Measurements from ENCODE around the gene AUTS2. TPM values are rescaled to one million over a fixed set of nuclear protein-coding genes. Genes with fewer than 3 reads are reported as not detected.

Gene AUTS2
- total RNA-seq, 3 donors from 2014 or later, result 31.5 to 94.3 (median 81.3) TPM

- Histone ChIP-seq H3K4me1 (no peaks in the 10 kb centered on the region), H3K27me3 (no peaks in the 10 kb centered on the region), H3K36me3 (peaks cover 7% of the 10 kb centered on the region), H3K9me3 (no peaks in the 10 kb centered on the region), H3K27ac (no peak overlapping the region), H3K4me3 (no peak overlapping the region)
- no peak for DNase-seq (ENCODE audit: low spot score in 2 of 2)
- intact Hi-C loops (cut with DNase I; ENCODE audit: low total_unique reads), result no loop called here
- TF ChIP-seq CTCF (IDR thresholded peaks at IDR 0.05) (no peak), POLR2A (IDR thresholded peaks at IDR 0.05) (no peak)
Measured at GRCh38 chr7:70790215-70791073, 1192.2 kb downstream of the AUTS2 start.

GRCh38 chr7:70791341-70791740 is 1193.1 kb downstream of the AUTS2 start:
- no peak overlapping the region for H3K27ac ChIP-seq
- no peak overlapping the region for H3K4me3 ChIP-seq
- no peaks in the 10 kb centered on the region for H3K9me3 ChIP-seq
- no peaks in the 10 kb centered on the region for H3K36me3 ChIP-seq
- no peaks in the 10 kb centered on the region for H3K27me3 ChIP-seq
- intact Hi-C loops (cut with DNase I; ENCODE audit: low total_unique reads), result no loop called here
- no peak for TF ChIP-seq POLR2A (IDR thresholded peaks at IDR 0.05)
- TF ChIP-seq POLR2AphosphoS5 (IDR thresholded peaks at IDR 0.05), result no peak
- no peak for TF ChIP-seq CTCF (IDR thresholded peaks at IDR 0.05)
- DNase-seq (ENCODE audit: low spot score in 2 of 2), result no peak
- H3K4me1 ChIP-seq, result no peaks in the 10 kb centered on the region

GRCh38 chr7:70793060-70793459 is 1194.8 kb downstream of the AUTS2 start:
- no peaks in the 10 kb centered on the region for H3K27me3 ChIP-seq
- H3K9me3 ChIP-seq, result no peaks in the 10 kb centered on the region
- no peak overlapping the region for H3K4me3 ChIP-seq
- no peaks in the 10 kb centered on the region for H3K4me1 ChIP-seq
- intact Hi-C loops (cut with DNase I; ENCODE audit: low total_unique reads), result no loop called here
- TF ChIP-seq CTCF (IDR thresholded peaks at IDR 0.05) (no peak), POLR2AphosphoS5 (IDR thresholded peaks at IDR 0.05) (no peak), POLR2A (IDR thresholded peaks at IDR 0.05) (no peak)
- no peak overlapping the region for H3K27ac ChIP-seq
- no peak for DNase-seq (ENCODE audit: low spot score in 2 of 2)
- H3K36me3 ChIP-seq, result no peaks in the 10 kb centered on the region

GRCh38 chr7:70793821-70794220 is 1195.5 kb downstream of the AUTS2 start:
- Histone ChIP-seq H3K4me1 (no peaks in the 10 kb centered on the region), H3K27ac (no peak overlapping the region), H3K9me3 (no peaks in the 10 kb centered on the region), H3K36me3 (no peaks in the 10 kb centered on the region), H3K27me3 (no peaks in the 10 kb centered on the region), H3K4me3 (no peak overlapping the region)
- intact Hi-C loops (cut with DNase I; ENCODE audit: low total_unique reads), result no loop called here
- TF ChIP-seq POLR2A (IDR thresholded peaks at IDR 0.05) (no peak), CTCF (IDR thresholded peaks at IDR 0.05) (no peak), POLR2AphosphoS5 (IDR thresholded peaks at IDR 0.05) (no peak)
- no peak for DNase-seq (ENCODE audit: low spot score in 2 of 2)

- peaks cover 10% of the 10 kb centered on the region in 2 donors for H3K9me3 ChIP-seq
- no peaks in the 10 kb centered on the region for H3K4me1 ChIP-seq
- no peak overlapping the region for H3K27ac ChIP-seq
- TF ChIP-seq POLR2AphosphoS5 (IDR thresholded peaks at IDR 0.05) (no peak), CTCF (IDR thresholded peaks at IDR 0.05) (no peak), POLR2A (IDR thresholded peaks at IDR 0.05) (no peak)
- intact Hi-C loops (cut with DNase I; ENCODE audit: low total_unique reads), result no loop called here
- H3K4me3 ChIP-seq, result no peak overlapping the region
- no peaks in the 10 kb centered on the region for H3K36me3 ChIP-seq
- no peaks in the 10 kb centered on the region for H3K27me3 ChIP-seq
- DNase-seq (ENCODE audit: low spot score in 2 of 2), result no peak
Measured at GRCh38 chr7:70794962-70795361, 1196.7 kb downstream of the AUTS2 start.

All from breast epithelium (tissue), 4 donors.